ENCODE results near the gene FAM193A. TPM values are rescaled to one million over a fixed set of nuclear protein-coding genes. Genes with fewer than 3 reads are reported as not detected.

FAM193A gene
- total RNA-seq, 1 donor from 2014 or later = 19.8 TPM

- TF ChIP-seq CTCF (IDR thresholded peaks at IDR 0.05; ENCODE audit: insufficient read depth, low read length, poor library complexity, severe bottlenecking) = no peak
- DNase-seq (ENCODE audit: low read depth) = no peak
- Histone ChIP-seq H3K36me3 (ENCODE audit: control insufficient read depth, insufficient read depth, low read length) (peaks cover 2% of the 10 kb centered on the region), H3K4me3 (ENCODE audit: low read depth, low read length) (no peak overlapping the region), H3K27me3 (ENCODE audit: control insufficient read depth, insufficient read depth, low read length) (no peaks in the 10 kb centered on the region)
These were observed 85.0 kb downstream of the FAM193A start for GRCh38 chr4:2621419-2621818.

GRCh38 chr4:2623442-2623841 is 87.0 kb downstream of the FAM193A start:
- Histone ChIP-seq H3K36me3 (ENCODE audit: control insufficient read depth, insufficient read depth, low read length) (peaks cover 2% of the 10 kb centered on the region), H3K27me3 (ENCODE audit: control insufficient read depth, insufficient read depth, low read length) (no peaks in the 10 kb centered on the region), H3K4me3 (ENCODE audit: low read depth, low read length) (no peak overlapping the region)
- no peak for DNase-seq (ENCODE audit: low read depth)
- TF ChIP-seq CTCF (IDR thresholded peaks at IDR 0.05; ENCODE audit: insufficient read depth, low read length, poor library complexity, severe bottlenecking) = no peak

- Histone ChIP-seq H3K36me3 (ENCODE audit: control insufficient read depth, insufficient read depth, low read length) (peaks cover 2% of the 10 kb centered on the region), H3K4me3 (ENCODE audit: low read depth, low read length) (no peak overlapping the region), H3K27me3 (ENCODE audit: control insufficient read depth, insufficient read depth, low read length) (no peaks in the 10 kb centered on the region)
- no peak for TF ChIP-seq CTCF (IDR thresholded peaks at IDR 0.05; ENCODE audit: insufficient read depth, low read length, poor library complexity, severe bottlenecking)
- DNase-seq (ENCODE audit: low read depth) = no peak
These were observed 88.5 kb downstream of the FAM193A start for GRCh38 chr4:2624782-2625530.

- no peaks in the 10 kb centered on the region for H3K27me3 ChIP-seq (ENCODE audit: control insufficient read depth, insufficient read depth, low read length)
- no peak overlapping the region for H3K4me3 ChIP-seq (ENCODE audit: low read depth, low read length)
- H3K36me3 ChIP-seq (ENCODE audit: control insufficient read depth, insufficient read depth, low read length) = peaks cover 2% of the 10 kb centered on the region
- TF ChIP-seq CTCF (IDR thresholded peaks at IDR 0.05; ENCODE audit: insufficient read depth, low read length, poor library complexity, severe bottlenecking) = no peak
- DNase-seq (ENCODE audit: low read depth) = no peak
These were observed 89.8 kb downstream of the FAM193A start for GRCh38 chr4:2626231-2626630.

GRCh38 chr4:2630556-2631273 is 94.3 kb downstream of the FAM193A start:
- no peaks in the 10 kb centered on the region for H3K27me3 ChIP-seq (ENCODE audit: control insufficient read depth, insufficient read depth, low read length)
- no peak for TF ChIP-seq CTCF (IDR thresholded peaks at IDR 0.05; ENCODE audit: insufficient read depth, low read length, poor library complexity, severe bottlenecking)
- no peak overlapping the region for H3K4me3 ChIP-seq (ENCODE audit: low read depth, low read length)
- peaks cover 3% of the 10 kb centered on the region for H3K36me3 ChIP-seq (ENCODE audit: control insufficient read depth, insufficient read depth, low read length)
- DNase-seq (ENCODE audit: low read depth) = no peak

All from kidney epithelial cell (primary cell).